K562 (cell line): ENCODE data around the gene TSPAN18.

Experiments
- BCOR ChIP-seq: fragments of 450-650 bp; IDR thresholded peaks from 2 replicates; pipeline ENCODE4 v1.6.1; 2016
- ELK1 ChIP-seq: sonication (generic); formaldehyde crosslinking; IDR thresholded peaks from 2 replicates; pipeline ENCODE4 v1.8.1; 2022; ENCODE audit warnings: missing genetic modification reagents
- EP400 ChIP-seq: fragments of 450-650 bp; IDR thresholded peaks from 2 replicates; pipeline ENCODE4 v1.6.1; 2017; ENCODE audit warnings: antibody characterized with exemption, mild to moderate bottlenecking, moderate library complexity
- SP1 ChIP-seq: sonication (generic); formaldehyde crosslinking; IDR thresholded peaks from 2 replicates; pipeline ENCODE4 v1.8.1; 2022; ENCODE audit warnings: mild to moderate bottlenecking, missing genetic modification reagents
- TRIM24 ChIP-seq, 2 experiments: fragments of 450-650 bp; IDR thresholded peaks; 2 replicates each; pipeline ENCODE4 v1.6.1; 2016
- TF ChIP-seq, protein P1 (sequence below), 3 experiments: fragments of 200-800 bp in 1 of 3; fragments of 250-450 bp in 1 of 3; fragments of 450-650 bp in 1 of 3; sonication (Bioruptor Pico) in 1 of 3; sonication (Bioruptor generic) in 1 of 3; formaldehyde crosslinking in 1 of 3; IDR thresholded peaks; 2 replicates each; pipeline versions ENCODE4 v1.6.1 to v1.8.0; 2016 to 2022; ENCODE audit warnings: mild to moderate bottlenecking in 2 of 3, missing genetic modification characterization in 2 of 3, missing compliant biosample characterization in 1 of 3, moderate library complexity in 1 of 3

GRCh38 chr11:44795803-44796535 lies 69.2 kb downstream of the TSPAN18 start:
- TF ChIP-seq SP1 (CRISPR knock-in tag) (no peak), ELK1 (CRISPR knock-in tag) (no peak), EP400 (no peak), BCOR (no peak), TRIM24 (IDR thresholded peaks at IDR 0.05) (no peak)
- TF ChIP-seq, protein P1, sequence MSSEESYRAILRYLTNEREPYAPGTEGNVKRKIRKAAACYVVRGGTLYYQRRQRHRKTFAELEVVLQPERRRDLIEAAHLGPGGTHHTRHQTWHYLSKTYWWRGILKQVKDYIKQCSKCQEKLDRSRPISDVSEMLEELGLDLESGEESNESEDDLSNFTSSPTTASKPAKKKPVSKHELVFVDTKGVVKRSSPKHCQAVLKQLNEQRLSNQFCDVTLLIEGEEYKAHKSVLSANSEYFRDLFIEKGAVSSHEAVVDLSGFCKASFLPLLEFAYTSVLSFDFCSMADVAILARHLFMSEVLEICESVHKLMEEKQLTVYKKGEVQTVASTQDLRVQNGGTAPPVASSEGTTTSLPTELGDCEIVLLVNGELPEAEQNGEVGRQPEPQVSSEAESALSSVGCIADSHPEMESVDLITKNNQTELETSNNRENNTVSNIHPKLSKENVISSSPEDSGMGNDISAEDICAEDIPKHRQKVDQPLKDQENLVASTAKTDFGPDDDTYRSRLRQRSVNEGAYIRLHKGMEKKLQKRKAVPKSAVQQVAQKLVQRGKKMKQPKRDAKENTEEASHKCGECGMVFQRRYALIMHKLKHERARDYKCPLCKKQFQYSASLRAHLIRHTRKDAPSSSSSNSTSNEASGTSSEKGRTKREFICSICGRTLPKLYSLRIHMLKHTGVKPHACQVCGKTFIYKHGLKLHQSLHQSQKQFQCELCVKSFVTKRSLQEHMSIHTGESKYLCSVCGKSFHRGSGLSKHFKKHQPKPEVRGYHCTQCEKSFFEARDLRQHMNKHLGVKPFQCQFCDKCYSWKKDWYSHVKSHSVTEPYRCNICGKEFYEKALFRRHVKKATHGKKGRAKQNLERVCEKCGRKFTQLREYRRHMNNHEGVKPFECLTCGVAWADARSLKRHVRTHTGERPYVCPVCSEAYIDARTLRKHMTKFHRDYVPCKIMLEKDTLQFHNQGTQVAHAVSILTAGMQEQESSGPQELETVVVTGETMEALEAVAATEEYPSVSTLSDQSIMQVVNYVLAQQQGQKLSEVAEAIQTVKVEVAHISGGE (CRISPR knock-in tag; IDR thresholded peaks at IDR 0.05): no peak
